OCI-M1 (cell line): ENCODE results near the gene NKAIN2.
"Not testable (repeated sequence)": the region's sequence is repeated elsewhere in the genome, so short reads cannot be mapped to it uniquely, and the experiment has no call there.

Experiments used
- DNase-seq: peaks from one replicate; lab custom pipeline; 2025; lab: John Stamatoyannopoulos, UW

The NKAIN2 gene

DNA sequence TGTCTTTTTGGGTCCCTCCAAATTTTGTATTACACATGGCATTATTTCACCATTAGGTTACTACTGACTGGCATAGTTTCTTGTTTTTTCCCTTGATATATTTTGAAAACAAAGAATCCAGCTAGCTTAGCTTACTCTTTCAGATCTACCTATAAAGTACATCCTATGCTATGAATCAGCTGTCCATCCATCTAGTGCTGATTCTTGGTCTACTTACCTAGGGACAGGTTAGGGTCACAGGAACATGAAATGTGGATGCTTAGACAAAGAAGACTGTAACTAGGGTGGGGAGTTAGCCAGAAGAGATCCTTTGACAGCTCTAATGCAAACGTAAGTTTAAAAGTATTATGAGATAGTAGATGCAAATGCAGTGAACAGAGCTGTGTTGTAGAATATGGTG is 91.7 kb downstream of the NKAIN2 start:
- DNase-seq: no peak

GRCh38 chr6:123895806-123896205 is 92.1 kb downstream of the NKAIN2 start:
- DNase-seq: no peak

- peak; percentile 14 for DNase-seq
These were observed 93.2 kb downstream of the NKAIN2 start for GRCh38 chr6:123896869-123897268.

GRCh38 chr6:123897965-123898364 is 94.3 kb downstream of the NKAIN2 start:
- DNase-seq: no peak

- no peak for DNase-seq
These were observed 95.0 kb downstream of the NKAIN2 start for GRCh38 chr6:123898665-123899064.

- no peak for DNase-seq
These were observed 96.1 kb downstream of the NKAIN2 start for GRCh38 chr6:123899745-123900144.

DNA sequence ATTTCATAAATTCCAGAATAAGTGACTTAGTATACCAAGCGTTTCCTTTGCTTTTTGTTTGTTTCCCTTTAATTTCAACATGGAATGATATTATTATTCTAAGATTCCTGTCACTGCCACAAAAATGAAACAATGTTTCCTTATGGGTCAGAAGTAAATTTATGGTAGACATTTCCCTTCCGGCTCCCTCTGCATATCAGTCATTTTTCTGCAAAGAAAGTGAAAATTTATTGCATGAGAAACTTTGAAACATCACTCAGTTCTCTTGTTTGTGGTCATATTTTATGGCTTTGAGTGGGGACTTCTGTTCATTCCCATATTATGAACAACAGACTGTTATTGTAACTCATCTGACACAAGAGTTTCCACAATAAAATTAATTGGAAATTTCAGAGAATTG is 97.8 kb downstream of the NKAIN2 start:
- no peak for DNase-seq

DNA sequence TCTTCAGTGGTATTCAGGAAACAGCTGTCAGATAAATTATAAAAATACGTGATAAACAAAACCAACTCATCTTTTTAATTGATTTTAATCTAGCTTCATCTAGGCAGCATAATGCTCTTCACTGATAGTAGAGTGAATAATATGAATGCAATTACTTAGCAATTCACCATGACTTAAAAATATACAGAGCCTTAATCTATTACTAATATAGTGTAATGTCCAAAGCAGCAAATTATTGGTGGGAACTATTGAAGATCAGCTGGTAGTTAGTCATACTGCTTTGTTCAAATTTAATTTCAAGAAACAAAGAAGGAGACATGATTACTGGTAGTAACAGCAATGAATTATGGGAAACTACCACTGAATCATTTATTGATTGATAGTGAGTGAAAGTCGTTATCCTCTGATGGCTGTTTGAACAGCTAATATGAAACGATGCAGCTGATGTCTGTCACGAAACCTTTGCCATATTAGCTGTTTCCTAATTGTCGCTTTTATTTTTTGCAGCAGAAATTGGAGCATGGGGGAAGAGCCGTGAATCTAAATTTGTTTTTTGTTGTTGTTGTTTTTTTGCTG is 99.2 kb downstream of the NKAIN2 start:
- no peak for DNase-seq

DNA sequence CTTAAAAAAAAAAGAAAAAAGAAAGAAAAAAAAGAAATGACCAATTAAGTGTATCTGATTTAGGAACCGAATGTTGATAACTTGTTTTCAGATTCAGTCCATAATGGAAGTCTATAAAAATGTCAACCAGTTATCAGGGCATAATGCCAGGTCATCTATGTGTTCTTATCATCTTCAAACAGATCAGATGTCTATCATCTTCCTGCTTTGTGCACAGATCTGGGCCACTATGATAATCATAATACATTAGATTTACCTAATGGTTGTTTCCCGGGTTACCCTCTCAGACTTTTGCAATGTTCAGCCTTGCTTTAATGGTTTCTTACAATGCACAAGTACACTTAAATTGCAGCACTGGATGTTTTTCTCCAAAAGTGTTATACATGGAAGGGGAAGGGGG is 100.6 kb downstream of the NKAIN2 start:
- DNase-seq: no peak

DNA sequence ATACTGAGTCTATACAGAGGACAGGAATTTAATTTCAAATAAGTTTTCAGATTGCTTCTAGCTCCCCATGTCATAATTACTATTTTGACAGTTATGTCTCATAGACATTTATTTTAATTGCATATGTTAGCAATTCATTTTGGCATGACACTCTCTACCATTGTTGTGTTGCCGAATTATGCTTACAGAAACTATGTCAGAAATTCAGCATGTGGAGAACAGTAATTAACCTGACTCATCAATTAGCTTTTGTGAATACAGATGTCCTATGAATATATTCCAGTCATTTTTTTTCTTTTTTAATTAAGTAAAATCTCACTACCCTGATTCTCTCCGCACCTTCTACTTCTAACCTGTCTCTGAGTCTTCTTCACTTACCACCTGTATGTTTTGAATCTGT is 105.1 kb downstream of the NKAIN2 start:
- DNase-seq: no peak

DNA sequence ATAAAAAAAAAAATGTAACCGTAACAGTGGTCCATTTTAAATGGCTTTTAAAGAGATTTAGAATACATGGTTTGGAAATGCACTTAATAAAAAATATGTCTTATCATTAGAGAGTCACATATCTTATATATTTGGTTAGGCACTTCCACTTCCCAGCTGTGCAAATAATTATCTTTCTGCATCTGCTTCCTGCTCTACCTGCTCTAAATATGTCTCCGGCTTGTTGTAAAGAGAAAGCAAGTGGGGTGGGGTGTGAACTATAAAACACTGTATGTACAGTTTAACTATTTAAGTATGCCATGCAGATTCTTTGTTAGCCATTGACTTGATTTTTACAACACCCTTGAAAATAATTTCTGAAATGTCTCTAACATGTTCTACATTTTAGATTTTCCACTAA is 106.3 kb downstream of the NKAIN2 start:
- DNase-seq: no peak

- DNase-seq: no peak
These were observed 110.2 kb downstream of the NKAIN2 start for GRCh38 chr6:123913863-123914262.

GRCh38 chr6:123923379-123923778 is 119.7 kb downstream of the NKAIN2 start:
- not testable (repeated sequence) for DNase-seq

DNA sequence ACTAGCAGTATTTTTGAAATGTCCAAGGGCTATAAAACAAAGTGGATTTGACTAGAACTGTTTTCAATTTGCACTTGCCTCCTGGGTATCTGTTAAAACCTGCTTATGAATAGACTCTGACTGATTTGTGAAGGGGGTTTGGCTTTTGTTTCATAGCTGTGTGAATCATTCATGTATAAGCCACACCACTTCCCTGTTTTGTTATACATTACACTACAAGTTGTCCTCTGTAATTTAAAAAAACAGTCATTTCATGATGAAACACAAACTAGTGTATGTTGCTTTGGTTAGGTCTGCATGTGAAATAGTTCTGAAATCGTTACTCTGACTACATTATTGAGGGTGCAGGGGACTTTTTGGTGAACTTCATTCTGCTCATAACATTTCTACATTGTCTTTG is 121.7 kb downstream of the NKAIN2 start:
- DNase-seq: peak; percentile 81

GRCh38 chr6:123925842-123926399 is 122.3 kb downstream of the NKAIN2 start:
- no peak for DNase-seq

- DNase-seq: no peak
These were observed 124.9 kb downstream of the NKAIN2 start for GRCh38 chr6:123928529-123928928.

DNA sequence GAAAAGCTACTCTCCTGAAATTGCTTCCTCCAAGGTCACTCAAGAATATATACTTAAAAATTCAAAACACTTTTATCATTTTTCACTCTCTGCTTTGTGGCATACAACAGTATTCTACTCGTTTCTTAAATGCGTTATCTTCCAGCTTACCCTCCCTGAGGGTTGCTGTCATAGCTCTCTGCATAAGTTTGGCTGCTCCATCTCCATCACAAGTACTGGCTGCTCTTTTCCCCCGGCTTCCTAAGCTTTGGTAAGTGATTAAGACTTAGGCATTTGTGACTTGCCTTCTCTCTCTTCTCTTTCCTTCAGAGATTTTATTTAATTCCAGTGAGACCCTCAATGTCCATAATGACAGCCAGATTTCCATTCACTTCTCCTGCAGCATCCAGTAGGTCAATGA is 128.3 kb downstream of the NKAIN2 start:
- no peak for DNase-seq

DNA sequence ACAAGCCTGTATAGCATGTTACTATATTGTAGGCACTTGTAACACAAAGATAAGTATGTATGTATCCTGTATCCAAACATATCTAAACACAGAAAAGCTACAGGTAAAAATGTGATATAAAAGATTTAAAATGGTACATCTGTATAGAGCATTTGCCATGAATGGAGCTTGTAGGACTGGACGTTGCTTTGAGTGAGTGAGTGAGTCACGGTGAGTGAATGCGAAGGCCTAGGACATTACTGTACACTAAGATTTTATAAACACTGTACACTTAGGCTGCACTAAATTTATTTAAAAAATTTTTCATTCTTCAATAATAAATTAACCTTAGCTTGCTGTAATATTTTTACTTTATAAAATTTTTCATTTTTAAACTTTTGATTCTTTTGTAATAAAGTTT is 136.9 kb downstream of the NKAIN2 start:
- DNase-seq: no peak

- no peak for DNase-seq
These were observed 138.2 kb downstream of the NKAIN2 start for GRCh38 chr6:123941855-123942254.

DNA sequence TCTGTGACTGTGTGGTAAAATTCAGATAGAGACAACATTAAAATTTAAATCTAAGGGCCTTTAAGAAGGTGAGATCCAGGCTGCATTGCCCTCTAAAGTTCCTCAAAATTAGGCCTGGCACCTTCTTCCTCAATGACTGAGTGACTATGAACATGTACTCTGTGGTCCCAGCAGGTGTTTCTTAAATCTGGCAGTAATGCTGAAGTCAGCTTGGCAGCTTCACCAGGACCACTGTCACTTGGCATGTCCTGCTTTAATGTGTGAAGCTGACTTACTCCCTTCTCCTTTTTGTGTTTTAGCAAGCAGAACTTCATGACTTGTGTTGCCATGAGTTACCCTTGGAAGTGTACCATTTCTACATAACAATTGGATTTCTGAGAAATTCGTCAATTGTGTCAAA is 141.7 kb downstream of the NKAIN2 start:
- no peak for DNase-seq

GRCh38 chr6:123953920-123954319 is 150.3 kb downstream of the NKAIN2 start:
- DNase-seq: no peak

- no peak for DNase-seq
These were observed 153.0 kb downstream of the NKAIN2 start for GRCh38 chr6:123956492-123957139.

DNA sequence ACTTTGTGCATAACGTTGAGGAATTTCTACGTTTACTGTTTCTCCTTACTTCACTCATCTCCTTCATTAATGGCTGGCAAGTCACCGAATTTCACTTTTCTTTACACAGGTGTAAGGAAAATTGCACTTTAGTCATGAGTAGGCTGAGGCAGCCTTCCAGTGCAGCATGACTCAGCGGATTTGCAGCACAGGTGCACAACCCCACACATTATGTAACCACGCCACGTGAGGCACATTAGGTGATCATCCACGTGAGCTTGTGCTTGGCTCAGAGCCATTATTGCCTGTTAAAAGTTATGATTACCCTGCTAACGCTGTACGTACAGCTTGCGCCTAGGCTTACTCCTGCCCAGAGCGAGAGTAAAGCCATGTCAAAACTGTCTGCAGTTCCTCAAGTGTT is 158.8 kb downstream of the NKAIN2 start:
- no peak for DNase-seq

GRCh38 chr6:123965894-123966293 is 162.2 kb downstream of the NKAIN2 start:
- DNase-seq: peak; percentile 73
